ENCODE results near the gene TMEM204.

The TMEM204 gene

GRCh38 chr16:1494711-1495110, 38.8 kb upstream of the TMEM204 start:
- Histone ChIP-seq H3K9me3 (ENCODE audit: control insufficient read depth, insufficient read depth, low read length) (no peaks in the 10 kb centered on the region), H3K9ac (ENCODE audit: low read depth, low read length) (no peak overlapping the region), H3K36me3 (ENCODE audit: insufficient read depth, low read length) (no peaks in the 10 kb centered on the region; the same call in 1 of the 2 replicates), H3K4me1 (ENCODE audit: insufficient read depth, low read length) (no peaks in the 10 kb centered on the region)

- Histone ChIP-seq H3K9ac (ENCODE audit: low read depth, low read length) (no peak overlapping the region), H3K4me1 (ENCODE audit: insufficient read depth, low read length) (no peaks in the 10 kb centered on the region), H3K9me3 (ENCODE audit: control insufficient read depth, insufficient read depth, low read length) (no peaks in the 10 kb centered on the region), H3K36me3 (ENCODE audit: insufficient read depth, low read length) (no peaks in the 10 kb centered on the region; the same call in 1 of the 2 replicates)
Observed at GRCh38 chr16:1495211-1495888, 38.1 kb upstream of the TMEM204 start.

GRCh38 chr16:1495889-1496262, 37.6 kb upstream of the TMEM204 start:
- Histone ChIP-seq H3K36me3 (ENCODE audit: insufficient read depth, low read length) (no peaks in the 10 kb centered on the region; the same call in 1 of the 2 replicates), H3K9ac (ENCODE audit: low read depth, low read length) (no peak overlapping the region), H3K9me3 (ENCODE audit: control insufficient read depth, insufficient read depth, low read length) (no peaks in the 10 kb centered on the region), H3K4me1 (ENCODE audit: insufficient read depth, low read length) (no peaks in the 10 kb centered on the region)

GRCh38 chr16:1496464-1496863, 37.0 kb upstream of the TMEM204 start:
- Histone ChIP-seq H3K9ac (ENCODE audit: low read depth, low read length) (no peak overlapping the region), H3K36me3 (ENCODE audit: insufficient read depth, low read length) (no peaks in the 10 kb centered on the region; the same call in 1 of the 2 replicates), H3K4me1 (ENCODE audit: insufficient read depth, low read length) (no peaks in the 10 kb centered on the region), H3K9me3 (ENCODE audit: control insufficient read depth, insufficient read depth, low read length) (no peaks in the 10 kb centered on the region)

- Histone ChIP-seq H3K4me1 (ENCODE audit: insufficient read depth, low read length) (no peaks in the 10 kb centered on the region), H3K9ac (ENCODE audit: low read depth, low read length) (no peak overlapping the region), H3K9me3 (ENCODE audit: control insufficient read depth, insufficient read depth, low read length) (no peaks in the 10 kb centered on the region), H3K36me3 (ENCODE audit: insufficient read depth, low read length) (no peaks in the 10 kb centered on the region; the same call in 1 of the 2 replicates)
Observed at GRCh38 chr16:1497014-1497598, 36.4 kb upstream of the TMEM204 start.

- Histone ChIP-seq H3K4me1 (ENCODE audit: insufficient read depth, low read length) (no peaks in the 10 kb centered on the region), H3K36me3 (ENCODE audit: insufficient read depth, low read length) (peaks cover 3% of the 10 kb centered on the region; the same call in 1 of the 2 replicates), H3K9me3 (ENCODE audit: control insufficient read depth, insufficient read depth, low read length) (no peaks in the 10 kb centered on the region), H3K9ac (ENCODE audit: low read depth, low read length) (no peak overlapping the region)
Observed at GRCh38 chr16:1498899-1499676, 34.4 kb upstream of the TMEM204 start.

GRCh38 chr16:1499756-1500464, 33.6 kb upstream of the TMEM204 start:
- no peaks in the 10 kb centered on the region for H3K4me1 ChIP-seq (ENCODE audit: insufficient read depth, low read length)
- H3K9me3 ChIP-seq (ENCODE audit: control insufficient read depth, insufficient read depth, low read length), result no peaks in the 10 kb centered on the region
- H3K9ac ChIP-seq (ENCODE audit: low read depth, low read length), result no peak overlapping the region
- peaks cover 3% of the 10 kb centered on the region; the same call in 1 of the 2 replicates for H3K36me3 ChIP-seq (ENCODE audit: insufficient read depth, low read length)

- H3K4me1 ChIP-seq (ENCODE audit: insufficient read depth, low read length), result no peaks in the 10 kb centered on the region
- peaks cover 3% of the 10 kb centered on the region; the same call in 1 of the 2 replicates for H3K36me3 ChIP-seq (ENCODE audit: insufficient read depth, low read length)
- H3K9me3 ChIP-seq (ENCODE audit: control insufficient read depth, insufficient read depth, low read length), result no peaks in the 10 kb centered on the region
- no peak overlapping the region for H3K9ac ChIP-seq (ENCODE audit: low read depth, low read length)
Observed at GRCh38 chr16:1500465-1501150, 32.9 kb upstream of the TMEM204 start.

- H3K9ac ChIP-seq (ENCODE audit: low read depth, low read length), result no peak overlapping the region
- H3K4me1 ChIP-seq (ENCODE audit: insufficient read depth, low read length), result no peaks in the 10 kb centered on the region
- H3K9me3 ChIP-seq (ENCODE audit: control insufficient read depth, insufficient read depth, low read length), result no peaks in the 10 kb centered on the region
- H3K36me3 ChIP-seq (ENCODE audit: insufficient read depth, low read length), result peaks cover 3% of the 10 kb centered on the region; the same call in 1 of the 2 replicates
Observed at GRCh38 chr16:1501630-1502029, 31.8 kb upstream of the TMEM204 start.

- Histone ChIP-seq H3K9me3 (ENCODE audit: control insufficient read depth, insufficient read depth, low read length) (no peaks in the 10 kb centered on the region), H3K9ac (ENCODE audit: low read depth, low read length) (no peak overlapping the region), H3K36me3 (ENCODE audit: insufficient read depth, low read length) (peaks cover 3% of the 10 kb centered on the region; the same call in 1 of the 2 replicates), H3K4me1 (ENCODE audit: insufficient read depth, low read length) (no peaks in the 10 kb centered on the region)
Observed at GRCh38 chr16:1502092-1503004, 31.1 kb upstream of the TMEM204 start.

GRCh38 chr16:1503110-1503955, 30.1 kb upstream of the TMEM204 start:
- H3K9ac ChIP-seq (ENCODE audit: low read depth, low read length), result no peak overlapping the region
- H3K9me3 ChIP-seq (ENCODE audit: control insufficient read depth, insufficient read depth, low read length), result no peaks in the 10 kb centered on the region
- H3K36me3 ChIP-seq (ENCODE audit: insufficient read depth, low read length), result peaks cover 3% of the 10 kb centered on the region; the same call in 1 of the 2 replicates
- H3K4me1 ChIP-seq (ENCODE audit: insufficient read depth, low read length), result no peaks in the 10 kb centered on the region

- Histone ChIP-seq H3K9ac (ENCODE audit: low read depth, low read length) (no peak overlapping the region), H3K9me3 (ENCODE audit: control insufficient read depth, insufficient read depth, low read length) (no peaks in the 10 kb centered on the region), H3K4me1 (ENCODE audit: insufficient read depth, low read length) (no peaks in the 10 kb centered on the region), H3K36me3 (ENCODE audit: insufficient read depth, low read length) (peaks cover 3% of the 10 kb centered on the region; the same call in 1 of the 2 replicates)
Observed at GRCh38 chr16:1505073-1505844, 28.2 kb upstream of the TMEM204 start.
